ENCODE results near the gene RAB14.

RAB14 gene

DNA sequence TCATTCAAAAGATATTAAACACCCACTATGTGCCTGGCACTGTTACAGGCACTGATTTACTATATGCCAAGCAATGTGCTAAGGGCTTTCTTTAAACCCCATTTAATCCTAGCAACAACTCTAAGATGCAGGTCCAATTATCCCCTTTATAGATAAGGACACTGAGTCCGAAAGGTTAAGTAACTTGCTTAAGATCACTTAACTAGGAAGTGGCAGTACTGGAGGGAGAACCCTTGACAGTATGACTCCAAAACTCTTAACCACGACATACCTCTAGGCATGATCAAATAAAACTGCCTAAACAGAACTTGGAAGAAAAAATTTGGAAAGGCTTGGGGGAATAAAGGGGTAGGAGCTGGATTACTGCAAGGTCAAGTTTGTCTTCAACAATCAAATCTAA is 1.7 kb downstream of the RAB14 start:
- Histone ChIP-seq H3K4me3 (ENCODE audit: low read length) (peak overlapping the region; percentile 83), H3K4me1 (ENCODE audit: control insufficient read depth, low read depth, low read length) (peaks cover 15% of the 10 kb centered on the region), H3K27ac (ENCODE audit: low read length) (no peak overlapping the region), H3K36me3 (ENCODE audit: control insufficient read depth, low read depth, low read length) (no peaks in the 10 kb centered on the region), H3K9ac (ENCODE audit: low read length) (no peak overlapping the region), H3K9me3 (ENCODE audit: control insufficient read depth, low read depth, low read length) (no peaks in the 10 kb centered on the region), H3K27me3 (ENCODE audit: control insufficient read depth, insufficient read depth, low read length) (no peaks in the 10 kb centered on the region)

GRCh38 chr9:121198512-121199042 is 3.1 kb downstream of the RAB14 start:
- Histone ChIP-seq H3K27ac (ENCODE audit: low read length) (no peak overlapping the region), H3K9ac (ENCODE audit: low read length) (no peak overlapping the region)

GRCh38 chr9:121197132-121197531 is 4.5 kb downstream of the RAB14 start:
- H3K9me3 ChIP-seq (ENCODE audit: control insufficient read depth, low read depth, low read length), result no peaks in the 10 kb centered on the region
- H3K4me1 ChIP-seq (ENCODE audit: control insufficient read depth, low read depth, low read length), result peaks cover 20% of the 10 kb centered on the region
- no peak overlapping the region for H3K9ac ChIP-seq (ENCODE audit: low read length)
- no peaks in the 10 kb centered on the region for H3K36me3 ChIP-seq (ENCODE audit: control insufficient read depth, low read depth, low read length)
- no peak overlapping the region for H3K27ac ChIP-seq (ENCODE audit: low read length)
- H3K27me3 ChIP-seq (ENCODE audit: control insufficient read depth, insufficient read depth, low read length), result no peaks in the 10 kb centered on the region
- no peak overlapping the region for H3K4me3 ChIP-seq (ENCODE audit: low read length)

More at GRCh38 chr9:121198512-121199042, 3.1 kb downstream of the RAB14 start:
- no peaks in the 10 kb centered on the region for H3K27me3 ChIP-seq (ENCODE audit: control insufficient read depth, insufficient read depth, low read length)
- no peaks in the 10 kb centered on the region for H3K36me3 ChIP-seq (ENCODE audit: control insufficient read depth, low read depth, low read length)
- H3K9me3 ChIP-seq (ENCODE audit: control insufficient read depth, low read depth, low read length), result no peaks in the 10 kb centered on the region
- peaks cover 15% of the 10 kb centered on the region for H3K4me1 ChIP-seq (ENCODE audit: control insufficient read depth, low read depth, low read length)
- H3K4me3 ChIP-seq (ENCODE audit: low read length), result no peak overlapping the region

- H3K36me3 ChIP-seq (ENCODE audit: control insufficient read depth, low read depth, low read length), result no peaks in the 10 kb centered on the region
- H3K4me1 ChIP-seq (ENCODE audit: control insufficient read depth, low read depth, low read length), result peaks cover 20% of the 10 kb centered on the region
- no peak overlapping the region for H3K4me3 ChIP-seq (ENCODE audit: low read length)
- H3K9ac ChIP-seq (ENCODE audit: low read length), result no peak overlapping the region
- no peaks in the 10 kb centered on the region for H3K27me3 ChIP-seq (ENCODE audit: control insufficient read depth, insufficient read depth, low read length)
- no peaks in the 10 kb centered on the region for H3K9me3 ChIP-seq (ENCODE audit: control insufficient read depth, low read depth, low read length)
- no peak overlapping the region for H3K27ac ChIP-seq (ENCODE audit: low read length)
Measured at GRCh38 chr9:121196389-121196788, 5.3 kb downstream of the RAB14 start.

DNA sequence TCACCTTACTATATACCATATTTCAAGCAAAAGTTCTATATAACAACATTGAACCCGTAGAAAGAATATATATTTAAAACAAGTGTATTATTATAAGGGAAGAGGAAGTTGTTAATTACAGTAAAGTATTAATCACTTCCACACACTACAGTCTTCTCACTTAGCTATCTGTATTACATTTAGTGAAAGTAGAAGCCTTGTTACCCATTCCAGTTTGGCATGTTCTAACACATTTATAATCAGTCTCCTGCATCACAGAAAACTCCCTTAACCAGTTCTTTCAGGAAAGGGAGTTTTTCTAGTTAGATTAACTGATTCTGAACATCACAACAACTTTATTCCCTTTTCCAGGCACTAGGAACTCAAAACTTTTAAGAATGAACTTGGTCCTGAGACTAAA is 6.9 kb downstream of the RAB14 start:
- H3K4me1 ChIP-seq (ENCODE audit: control insufficient read depth, low read depth, low read length), result peaks cover 14% of the 10 kb centered on the region
- no peaks in the 10 kb centered on the region for H3K9me3 ChIP-seq (ENCODE audit: control insufficient read depth, low read depth, low read length)
- H3K27me3 ChIP-seq (ENCODE audit: control insufficient read depth, insufficient read depth, low read length), result no peaks in the 10 kb centered on the region
- no peak overlapping the region for H3K27ac ChIP-seq (ENCODE audit: low read length)
- no peak overlapping the region for H3K4me3 ChIP-seq (ENCODE audit: low read length)
- no peak overlapping the region for H3K9ac ChIP-seq (ENCODE audit: low read length)
- no peaks in the 10 kb centered on the region for H3K36me3 ChIP-seq (ENCODE audit: control insufficient read depth, low read depth, low read length)

DNA sequence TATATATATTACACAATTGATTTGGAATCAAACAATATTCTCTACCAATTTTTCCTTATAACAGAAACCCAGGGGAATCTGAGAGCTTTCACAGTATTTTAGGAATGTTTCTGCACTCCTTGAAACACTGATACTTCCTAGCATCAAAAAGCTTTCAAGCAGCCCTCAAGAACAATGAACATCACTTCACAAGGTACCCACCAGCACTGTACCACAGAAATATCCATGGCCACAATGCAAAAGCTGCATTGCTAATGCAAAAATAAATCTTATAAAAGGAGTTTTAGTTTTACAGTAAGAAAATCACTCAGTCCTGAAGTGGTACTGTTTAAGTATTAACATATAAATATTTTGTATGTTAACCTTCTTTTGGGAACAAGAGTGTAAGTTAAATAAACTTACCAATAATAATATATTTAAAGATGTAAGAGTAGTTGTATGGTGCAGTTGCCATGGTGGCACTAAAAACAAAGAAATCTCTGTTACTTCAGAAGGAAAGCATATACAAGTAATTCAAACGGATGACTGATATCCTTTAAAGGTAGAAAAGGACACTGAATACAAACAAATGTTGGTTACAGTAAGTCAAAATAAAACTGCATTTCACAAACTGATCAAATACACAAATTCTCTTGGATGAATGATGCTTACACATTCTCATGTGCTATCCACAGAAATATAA is 8.6 kb downstream of the RAB14 start:
- H3K36me3 ChIP-seq (ENCODE audit: control insufficient read depth, low read depth, low read length), result no peaks in the 10 kb centered on the region
- no peak overlapping the region for H3K27ac ChIP-seq (ENCODE audit: low read length)
- H3K4me1 ChIP-seq (ENCODE audit: control insufficient read depth, low read depth, low read length), result peaks cover 11% of the 10 kb centered on the region
- no peak overlapping the region for H3K9ac ChIP-seq (ENCODE audit: low read length)
- H3K4me3 ChIP-seq (ENCODE audit: low read length), result no peak overlapping the region
- no peaks in the 10 kb centered on the region for H3K9me3 ChIP-seq (ENCODE audit: control insufficient read depth, low read depth, low read length)
- no peaks in the 10 kb centered on the region for H3K27me3 ChIP-seq (ENCODE audit: control insufficient read depth, insufficient read depth, low read length)

DNA sequence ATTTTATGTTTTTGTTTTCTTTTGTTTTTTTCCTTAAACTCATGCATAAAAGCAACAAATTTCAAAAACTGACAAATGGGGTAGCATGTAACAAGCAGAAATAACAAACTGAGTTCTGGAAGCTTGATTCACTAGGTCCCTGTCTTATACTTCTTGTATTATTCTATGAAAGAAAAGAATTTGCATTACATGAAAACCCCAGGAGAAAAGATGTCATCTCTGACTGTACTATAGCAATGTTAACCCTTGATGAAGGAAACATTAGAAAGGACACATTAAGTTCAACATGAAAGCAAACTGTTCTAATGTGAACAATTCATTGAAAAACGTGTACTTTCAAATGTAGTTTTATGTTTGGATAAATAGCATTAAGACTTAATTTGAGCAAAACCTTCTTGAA is 9.2 kb downstream of the RAB14 start:
- no peaks in the 10 kb centered on the region for H3K27me3 ChIP-seq (ENCODE audit: control insufficient read depth, insufficient read depth, low read length)
- no peak overlapping the region for H3K9ac ChIP-seq (ENCODE audit: low read length)
- H3K4me1 ChIP-seq (ENCODE audit: control insufficient read depth, low read depth, low read length), result peaks cover 11% of the 10 kb centered on the region

DNA sequence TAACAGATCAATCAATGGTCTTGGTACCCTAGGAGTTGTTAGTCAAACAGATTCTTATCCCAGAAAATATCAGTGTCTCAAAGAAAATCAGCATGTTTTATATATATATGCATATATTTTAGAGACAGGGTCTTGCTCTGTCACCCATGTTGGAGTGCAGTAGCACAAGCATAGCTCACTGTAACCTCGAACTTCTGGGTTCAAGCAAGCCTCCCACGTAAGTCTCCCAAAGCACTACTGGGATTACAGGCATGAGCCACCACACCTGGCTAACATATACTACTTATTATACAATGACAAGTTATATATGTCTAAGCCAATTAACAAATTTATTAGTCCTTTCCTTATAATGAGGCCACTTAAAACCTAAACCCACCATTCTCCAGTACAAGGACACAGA is 10.4 kb downstream of the RAB14 start:
- Histone ChIP-seq H3K4me1 (ENCODE audit: control insufficient read depth, low read depth, low read length) (peaks cover 11% of the 10 kb centered on the region), H3K9ac (ENCODE audit: low read length) (no peak overlapping the region)

More for the DNA sequence above, 9.2 kb downstream of the RAB14 start:
- Histone ChIP-seq H3K27ac (ENCODE audit: low read length) (no peak overlapping the region), H3K9me3 (ENCODE audit: control insufficient read depth, low read depth, low read length) (no peaks in the 10 kb centered on the region), H3K4me3 (ENCODE audit: low read length) (no peak overlapping the region), H3K36me3 (ENCODE audit: control insufficient read depth, low read depth, low read length) (no peaks in the 10 kb centered on the region)

GRCh38 chr9:121189660-121190059 is 12.0 kb downstream of the RAB14 start:
- Histone ChIP-seq H3K27ac (ENCODE audit: low read length) (no peak overlapping the region), H3K4me3 (ENCODE audit: low read length) (no peak overlapping the region), H3K9ac (ENCODE audit: low read length) (no peak overlapping the region), H3K9me3 (ENCODE audit: control insufficient read depth, low read depth, low read length) (no peaks in the 10 kb centered on the region), H3K36me3 (ENCODE audit: control insufficient read depth, low read depth, low read length) (peaks cover 11% of the 10 kb centered on the region), H3K4me1 (ENCODE audit: control insufficient read depth, low read depth, low read length) (peaks cover 5% of the 10 kb centered on the region), H3K27me3 (ENCODE audit: control insufficient read depth, insufficient read depth, low read length) (no peaks in the 10 kb centered on the region)

More for the DNA sequence above, 10.4 kb downstream of the RAB14 start:
- no peak overlapping the region for H3K27ac ChIP-seq (ENCODE audit: low read length)
- peaks cover 4% of the 10 kb centered on the region for H3K36me3 ChIP-seq (ENCODE audit: control insufficient read depth, low read depth, low read length)
- no peaks in the 10 kb centered on the region for H3K27me3 ChIP-seq (ENCODE audit: control insufficient read depth, insufficient read depth, low read length)
- H3K4me3 ChIP-seq (ENCODE audit: low read length), result no peak overlapping the region
- H3K9me3 ChIP-seq (ENCODE audit: control insufficient read depth, low read depth, low read length), result no peaks in the 10 kb centered on the region

- Histone ChIP-seq H3K4me1 (ENCODE audit: control insufficient read depth, low read depth, low read length) (peaks cover 5% of the 10 kb centered on the region), H3K9ac (ENCODE audit: low read length) (no peak overlapping the region), H3K27me3 (ENCODE audit: control insufficient read depth, insufficient read depth, low read length) (no peaks in the 10 kb centered on the region), H3K9me3 (ENCODE audit: control insufficient read depth, low read depth, low read length) (no peaks in the 10 kb centered on the region), H3K27ac (ENCODE audit: low read length) (no peak overlapping the region), H3K4me3 (ENCODE audit: low read length) (no peak overlapping the region), H3K36me3 (ENCODE audit: control insufficient read depth, low read depth, low read length) (peaks cover 11% of the 10 kb centered on the region)
Measured at GRCh38 chr9:121189006-121189405, 12.7 kb downstream of the RAB14 start.

DNA sequence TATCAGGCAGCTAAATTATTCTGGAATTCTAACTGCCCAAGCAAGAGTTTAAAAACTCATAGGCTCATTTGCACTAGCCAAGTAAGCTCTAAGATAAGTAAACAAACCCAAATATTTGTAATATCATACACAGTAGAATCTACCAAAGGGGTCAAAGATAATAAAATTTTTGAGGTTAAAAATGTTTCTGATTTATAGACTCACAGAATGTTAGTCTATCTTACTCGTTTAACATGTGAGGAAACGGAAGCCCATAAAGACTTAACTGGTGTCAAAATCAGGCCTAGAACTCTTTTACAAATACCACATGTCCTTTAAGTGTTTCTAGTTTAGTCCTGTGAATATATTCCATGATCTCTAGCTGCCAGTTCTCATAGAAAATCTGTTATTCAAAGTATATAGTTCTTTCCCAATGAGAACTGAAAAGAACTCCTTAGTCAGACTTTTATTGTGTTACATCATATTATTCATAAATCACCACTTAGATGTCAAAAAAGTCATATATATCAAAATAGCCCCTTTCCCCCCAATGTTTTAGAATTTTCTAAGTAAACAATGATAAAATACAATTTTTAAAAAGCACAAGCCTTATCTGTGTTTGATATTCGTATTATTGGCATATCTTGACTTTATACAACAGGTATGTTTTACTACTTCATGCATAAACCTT is 13.9 kb downstream of the RAB14 start:
- H3K36me3 ChIP-seq (ENCODE audit: control insufficient read depth, low read depth, low read length), result peaks cover 15% of the 10 kb centered on the region
- H3K27ac ChIP-seq (ENCODE audit: low read length), result no peak overlapping the region
- H3K4me1 ChIP-seq (ENCODE audit: control insufficient read depth, low read depth, low read length), result no peaks in the 10 kb centered on the region

More for the DNA sequence above, 13.9 kb downstream of the RAB14 start:
- Histone ChIP-seq H3K4me3 (ENCODE audit: low read length) (no peak overlapping the region), H3K27me3 (ENCODE audit: control insufficient read depth, insufficient read depth, low read length) (no peaks in the 10 kb centered on the region), H3K9ac (ENCODE audit: low read length) (no peak overlapping the region), H3K9me3 (ENCODE audit: control insufficient read depth, low read depth, low read length) (no peaks in the 10 kb centered on the region)

Measured in iPS-18a (cell line).